Erythroblast (primary cell): Measurements from ENCODE around the gene LAG3.

ENCODE experiments used
- DNase-seq, 2 experiments: peaks; one replicate each; lab custom pipeline; 2025; lab: John Stamatoyannopoulos, UW
- GATA1 ChIP-seq: IDR thresholded peaks from 2 replicates; pipeline ENCODE4 v1.6.1; 2011; ENCODE audit warnings: low read depth, mild to moderate bottlenecking, control low read depth, low read length, moderate library complexity
- POLR2A ChIP-seq: IDR thresholded peaks from 2 replicates; pipeline ENCODE4 v1.6.1; 2011; ENCODE audit warnings: mild to moderate bottlenecking, low read length

LAG3 gene

GRCh38 chr12:6782119-6782518 is 9.8 kb downstream of the LAG3 start:
- DNase-seq: no peak
- TF ChIP-seq GATA1: no peak
- no peak for TF ChIP-seq POLR2A

DNA sequence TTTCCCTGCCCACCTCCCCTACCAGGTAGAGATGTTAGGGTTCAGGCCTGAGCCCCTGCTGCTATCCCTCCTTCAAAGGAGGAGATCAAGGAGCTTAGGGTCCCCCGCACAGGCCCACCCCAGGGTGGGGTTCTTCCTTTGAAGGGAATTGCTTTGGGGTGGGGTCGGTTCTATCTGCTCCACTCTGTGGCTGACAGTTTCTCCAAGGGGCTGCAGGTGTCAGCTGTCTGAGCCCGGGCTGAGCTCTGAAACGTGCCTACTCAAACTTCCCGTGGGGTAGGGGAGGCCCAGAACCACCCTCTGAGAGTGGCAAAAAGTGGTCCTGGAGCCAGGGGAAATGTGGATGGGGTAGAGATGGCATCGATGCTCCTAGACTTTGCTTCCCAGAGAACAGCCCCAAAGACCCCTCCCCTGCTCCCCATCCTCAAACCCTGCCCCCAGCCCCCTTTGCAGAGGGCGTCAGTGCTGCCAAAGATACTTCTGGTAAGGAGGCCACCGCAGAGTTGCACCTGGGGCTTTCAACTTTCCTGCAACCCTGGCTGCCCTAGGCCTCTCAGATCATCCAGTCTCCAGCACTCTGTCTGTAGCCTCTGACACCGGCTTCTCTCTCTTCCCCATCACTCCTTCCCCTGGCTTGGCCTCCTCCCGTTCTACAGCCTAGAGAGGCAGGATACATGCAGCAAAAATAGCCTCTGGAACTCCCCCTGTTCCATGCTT is 10.7 kb downstream of the LAG3 start:
- no peak for TF ChIP-seq POLR2A
- TF ChIP-seq GATA1: no peak
- no peak for DNase-seq

- TF ChIP-seq POLR2A (no peak), GATA1 (no peak)
- no peak for DNase-seq
These were observed 11.5 kb downstream of the LAG3 start for GRCh38 chr12:6783828-6784227.

- DNase-seq: no peak
- TF ChIP-seq GATA1: no peak
- no peak for TF ChIP-seq POLR2A
These were observed 12.0 kb downstream of the LAG3 start for GRCh38 chr12:6784296-6784695.

- no peak for TF ChIP-seq POLR2A
- no peak for TF ChIP-seq GATA1
- DNase-seq: no peak
These were observed 12.4 kb downstream of the LAG3 start for GRCh38 chr12:6784761-6785160.

GRCh38 chr12:6786416-6787094 is 14.2 kb downstream of the LAG3 start:
- no peak for DNase-seq
- TF ChIP-seq GATA1: no peak

- DNase-seq: no peak
- TF ChIP-seq POLR2A (no peak), GATA1 (no peak)
These were observed 15.0 kb downstream of the LAG3 start for GRCh38 chr12:6787309-6787708.

DNA sequence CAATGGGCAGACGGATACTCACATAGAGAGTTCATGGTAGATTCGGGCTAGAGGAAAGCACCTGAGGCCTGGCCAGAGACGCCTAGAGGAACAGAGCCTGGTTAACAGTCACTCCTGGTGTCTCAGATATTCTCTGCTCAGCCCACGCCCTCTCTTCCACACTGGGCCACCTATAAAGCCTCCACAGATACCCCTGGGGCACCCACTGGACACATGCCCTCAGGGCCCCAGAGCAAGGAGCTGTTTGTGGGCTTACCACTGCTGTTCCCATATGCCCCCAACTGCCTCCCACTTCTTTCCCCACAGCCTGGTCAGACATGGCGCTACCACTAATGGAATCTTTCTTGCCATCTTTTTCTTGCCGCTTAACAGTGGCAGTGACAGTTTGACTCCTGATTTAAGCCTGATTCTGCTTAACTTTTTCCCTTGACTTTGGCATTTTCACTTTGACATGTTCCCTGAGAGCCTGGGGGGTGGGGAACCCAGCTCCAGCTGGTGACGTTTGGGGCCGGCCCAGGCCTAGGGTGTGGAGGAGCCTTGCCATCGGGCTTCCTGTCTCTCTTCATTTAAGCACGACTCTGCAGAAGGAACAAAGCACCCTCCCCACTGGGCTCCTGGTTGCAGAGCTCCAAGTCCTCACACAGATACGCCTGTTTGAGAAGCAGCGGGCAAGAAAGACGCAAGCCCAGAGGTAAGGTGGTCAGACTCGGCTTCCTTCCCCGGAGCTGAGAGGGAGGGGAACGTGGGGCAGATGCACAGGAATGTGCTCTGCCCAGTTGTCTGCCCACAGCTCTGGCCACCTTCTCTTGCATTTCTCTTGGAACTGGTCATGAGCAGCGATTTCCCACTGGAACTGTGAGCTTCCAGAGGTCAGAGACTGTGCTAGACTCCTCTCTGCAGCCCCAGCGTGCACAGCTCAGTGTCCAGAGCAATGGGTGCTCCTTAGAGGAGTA is 16.9 kb downstream of the LAG3 start, which contains the start of gene CD4:
CD4 (plus strand) TSS at position 557 of the 953 bp plus-strand sequence. CDS start 10,611 bp downstream, outside the sequence.
- TF ChIP-seq GATA1 (no peak), POLR2A (no peak)
- no peak for DNase-seq

DNA sequence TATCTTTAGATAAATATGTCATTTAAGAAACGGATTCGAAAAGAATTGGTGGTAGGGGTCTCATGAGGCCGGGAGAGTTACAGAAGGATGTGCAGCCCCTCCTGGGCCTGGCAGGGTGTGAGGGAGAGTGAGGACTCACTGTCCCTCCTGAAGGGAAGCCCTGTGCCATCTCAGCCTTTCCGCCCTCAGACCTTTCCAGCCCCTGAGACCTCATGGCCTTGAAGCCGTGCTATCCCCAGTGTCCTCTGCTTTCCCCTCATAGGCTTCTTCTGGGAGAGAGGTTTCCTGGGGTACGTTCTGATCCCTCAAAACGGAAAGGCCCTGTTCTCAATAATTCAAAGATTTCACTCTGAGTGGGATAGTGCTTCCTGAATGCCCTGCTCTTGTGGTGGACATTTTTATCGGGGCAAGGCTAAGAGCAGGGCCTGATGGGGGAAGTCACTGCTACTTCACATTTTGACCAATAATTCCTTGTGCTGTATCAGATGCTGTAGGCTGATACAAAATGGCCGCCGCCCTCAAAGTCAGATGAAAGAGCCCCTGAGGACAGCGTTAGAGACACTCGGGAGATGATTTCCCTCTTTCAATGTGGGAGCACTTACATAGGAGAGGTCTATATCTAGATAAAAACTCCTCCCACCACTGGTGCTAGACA is 18.3 kb downstream of the LAG3 start:
- TF ChIP-seq GATA1 (no peak), POLR2A (no peak)
- DNase-seq: no peak

DNA sequence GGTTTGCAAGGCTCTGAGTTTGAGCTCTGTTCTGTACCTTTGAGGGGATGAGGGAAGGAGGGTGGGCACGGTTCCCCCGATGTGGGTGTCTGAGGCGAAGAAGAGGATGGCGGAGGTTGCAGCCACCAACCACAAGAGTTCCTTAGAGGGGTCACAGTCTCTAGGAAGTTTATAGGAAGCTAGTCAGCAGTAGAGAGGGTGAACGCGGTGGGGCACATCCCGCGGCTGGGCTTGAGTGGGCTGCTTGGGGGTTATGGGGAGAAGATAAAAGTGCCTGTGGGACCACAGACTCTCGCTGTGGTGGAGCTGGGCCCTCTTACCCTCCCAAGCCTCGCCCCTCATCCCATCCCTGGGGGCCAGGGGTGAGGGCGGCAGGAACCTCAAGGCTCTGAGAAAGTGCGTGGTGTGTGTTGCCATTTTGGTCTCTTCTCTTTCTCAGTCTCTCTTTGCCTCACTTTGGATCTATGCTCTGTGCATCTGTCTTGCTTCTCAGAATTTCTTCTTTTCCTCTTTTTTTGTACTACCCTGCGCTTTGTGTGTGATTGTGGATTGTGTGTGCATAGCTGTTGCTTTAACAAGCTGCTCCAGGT is 19.7 kb downstream of the LAG3 start:
- no peak for DNase-seq
- no peak for TF ChIP-seq POLR2A
- no peak for TF ChIP-seq GATA1

- no peak for DNase-seq
- TF ChIP-seq GATA1 (no peak), POLR2A (no peak)
These were observed 20.3 kb downstream of the LAG3 start for GRCh38 chr12:6792522-6793201.

DNA sequence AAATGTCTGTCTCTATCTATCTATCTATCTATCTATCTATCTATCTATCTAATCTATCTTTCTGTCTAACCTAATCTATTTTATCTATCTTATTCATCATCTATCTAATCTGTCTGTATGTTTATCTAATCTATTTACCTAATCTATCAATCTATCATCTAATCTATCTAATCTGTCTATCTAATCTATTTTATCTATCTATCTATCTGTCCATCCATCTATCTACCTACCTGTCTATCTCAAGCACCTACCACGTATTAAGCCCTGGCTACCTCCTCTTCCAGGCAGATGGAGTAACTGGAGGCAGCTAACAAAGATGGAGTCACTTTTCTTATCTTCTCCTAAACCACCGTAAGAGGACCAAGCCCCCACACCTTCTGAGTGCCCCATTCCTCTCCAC is 22.8 kb downstream of the LAG3 start:
- TF ChIP-seq POLR2A (no peak), GATA1 (no peak)
- peak in 1 of 2 experiments; percentile 36 for DNase-seq
